Mammary epithelial cell (primary cell): ENCODE measurements around the gene ZNF536.

ENCODE experiments used
- EZH2 ChIP-seq: IDR thresholded peaks from 2 replicates; pipeline ENCODE4 v1.6.1; 2012; ENCODE audit warnings: low read length, inconsistent platforms, borderline replicate concordance
- TF ChIP-seq, protein P1 (sequence below), 2 donors: IDR thresholded peaks in 1 of 2; conservative IDR thresholded peaks in 1 of 2; 2 replicates each; pipeline ENCODE4 v1.5.1; 2011 to 2012; ENCODE audit warnings: inconsistent platforms in 2 of 2, low read length in 2 of 2, mild to moderate bottlenecking in 2 of 2, control low read depth in 1 of 2, low read depth in 1 of 2; ENCODE audit not compliant: insufficient read depth in 1 of 2; ENCODE audit errors: extremely low read depth in 1 of 2

GRCh38 chr19:30426864-30427263 is 54.7 kb downstream of the ZNF536 start:
- TF ChIP-seq, protein P1, sequence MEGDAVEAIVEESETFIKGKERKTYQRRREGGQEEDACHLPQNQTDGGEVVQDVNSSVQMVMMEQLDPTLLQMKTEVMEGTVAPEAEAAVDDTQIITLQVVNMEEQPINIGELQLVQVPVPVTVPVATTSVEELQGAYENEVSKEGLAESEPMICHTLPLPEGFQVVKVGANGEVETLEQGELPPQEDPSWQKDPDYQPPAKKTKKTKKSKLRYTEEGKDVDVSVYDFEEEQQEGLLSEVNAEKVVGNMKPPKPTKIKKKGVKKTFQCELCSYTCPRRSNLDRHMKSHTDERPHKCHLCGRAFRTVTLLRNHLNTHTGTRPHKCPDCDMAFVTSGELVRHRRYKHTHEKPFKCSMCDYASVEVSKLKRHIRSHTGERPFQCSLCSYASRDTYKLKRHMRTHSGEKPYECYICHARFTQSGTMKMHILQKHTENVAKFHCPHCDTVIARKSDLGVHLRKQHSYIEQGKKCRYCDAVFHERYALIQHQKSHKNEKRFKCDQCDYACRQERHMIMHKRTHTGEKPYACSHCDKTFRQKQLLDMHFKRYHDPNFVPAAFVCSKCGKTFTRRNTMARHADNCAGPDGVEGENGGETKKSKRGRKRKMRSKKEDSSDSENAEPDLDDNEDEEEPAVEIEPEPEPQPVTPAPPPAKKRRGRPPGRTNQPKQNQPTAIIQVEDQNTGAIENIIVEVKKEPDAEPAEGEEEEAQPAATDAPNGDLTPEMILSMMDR (conservative IDR thresholded peaks at IDR 0.05 in 1 of 2, IDR thresholded peaks at IDR 0.05 in 1 of 2; ENCODE audit: extremely low read depth in 1 of 2, insufficient read depth in 1 of 2, low read depth in 1 of 2, low read length in 2 of 2): no peak
- no peak for TF ChIP-seq EZH2
